Body of pancreas (tissue), 4 donors: ENCODE measurements around the gene UBR3. TPM values are rescaled to one million over a fixed set of nuclear protein-coding genes. Genes with fewer than 3 reads are reported as not detected.

Experiments used
- ATAC-seq: fragments of 150-250 bp; one replicate; pipeline ENCODE4 v1.9.1; 2016
- DNase-seq, 4 donors: peaks; one replicate each; pipeline ENCODE4 v3.0.0-alpha.2; 2019
- H3K27ac ChIP-seq, 4 donors: fragments of 200-600 bp; sonication (generic); 1 replicate in 3 of 4; 2 replicates in 1 of 4; pipeline versions ENCODE4 v1.5.1 to v1.6.1; 2016 to 2019; ENCODE audit warnings: mild to moderate bottlenecking in 1 of 4, mixed read lengths in 1 of 4, moderate library complexity in 1 of 4
- H3K27me3 ChIP-seq, 2 donors: fragments of 200-600 bp; sonication (generic); one replicate each; pipeline ENCODE4 v1.6.0; 2016; ENCODE audit warnings: mild to moderate bottlenecking in 1 of 2
- H3K36me3 ChIP-seq, 2 donors: fragments of 200-600 bp; sonication (generic); replicated peaks in 1 of 2; 2 replicates each; pipeline ENCODE4 v1.5.1; 2016; ENCODE audit warnings: low read depth in 2 of 2; ENCODE audit not compliant: insufficient read depth in 1 of 2
- H3K4me1 ChIP-seq: fragments of 200-600 bp; sonication (generic); one replicate; pipeline ENCODE4 v1.6.0; 2016
- H3K4me3 ChIP-seq, 2 donors: fragments of 200-600 bp; sonication (generic); 1 replicate in 1 of 2; 2 replicates in 1 of 2; pipeline ENCODE4 v1.5.1; 2016 to 2019
- H3K9me3 ChIP-seq, 3 donors: fragments of 200-600 bp; sonication (generic); 1 replicate in 2 of 3; 2 replicates in 1 of 3; pipeline ENCODE4 v1.5.1; 2016
- CTCF ChIP-seq, 7 experiments: fragments of 450-650 bp in 4 of 7; fragments of 200-600 bp in 3 of 7; sonication (generic) in 3 of 7; IDR thresholded peaks; one replicate each; pipeline ENCODE4 v1.5.1; 2016 to 2019; ENCODE audit warnings: antibody characterized with exemption in 7 of 7
- POLR2A ChIP-seq, 3 donors: fragments of 450-650 bp; IDR thresholded peaks; one replicate each; pipeline ENCODE4 v1.6.1; 2016; ENCODE audit warnings: antibody characterized with exemption in 3 of 3, mild to moderate bottlenecking in 2 of 3
- WGBS, 2 donors: methylation state at CpG; one replicate each; pipeline ENCODE4 v1.1.5; 2017; 5-methylcytosine and 5-hydroxymethylcytosine counted together
- intact Hi-C: fragments of 100-400 bp; cut with DNase I; formaldehyde crosslinking; loops from one replicate; pipeline ENCODE4 v1.15.1; 2023
- total RNA-seq, 2 donors: library from RNA; depleted of rRNA; stranded (reverse); fragments of >200 nt; gene quantifications; one replicate each; pipeline ENCODE4 v1.1.0, GENCODE V29; 2016

The UBR3 gene
- total RNA-seq, 2 donors from 2014 or later, result 30.1 to 52.1 TPM

DNA sequence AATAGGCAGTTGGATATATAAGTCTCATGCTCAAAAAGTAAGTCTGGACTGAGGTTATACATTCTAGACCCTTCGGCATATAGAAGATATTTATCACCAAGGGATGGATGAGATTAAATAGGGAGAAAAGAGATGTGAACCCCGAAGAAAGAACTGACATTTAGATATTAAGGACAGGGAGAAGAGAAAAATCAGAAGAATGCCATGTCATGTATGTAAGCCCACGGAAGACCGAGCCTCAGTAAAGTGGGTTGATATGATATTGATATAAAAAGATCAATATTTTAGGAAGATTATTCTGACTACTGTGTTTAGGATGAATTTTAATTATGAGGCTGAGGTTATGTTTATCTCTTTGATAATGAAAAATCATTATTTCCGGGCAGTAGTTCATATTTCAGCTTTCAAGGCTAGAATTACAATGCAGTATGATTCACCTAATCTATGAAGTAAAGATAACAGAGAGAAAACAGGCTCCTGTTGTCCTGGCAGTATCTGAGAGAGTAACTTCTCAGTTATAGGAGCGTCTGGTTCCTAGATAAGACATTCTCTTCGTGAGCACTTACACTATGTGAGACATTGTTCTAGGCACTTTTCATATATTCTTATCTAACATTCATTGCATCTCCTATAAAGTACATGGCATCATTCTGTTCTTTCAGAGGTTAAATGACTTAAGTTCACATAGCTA lies 83.0 kb downstream of the UBR3 start:
- no peaks in the 10 kb centered on the region for H3K27me3 ChIP-seq
- TF ChIP-seq POLR2A (IDR thresholded peaks at IDR 0.05) (no peak), CTCF (IDR thresholded peaks at IDR 0.05) (no peak)
- ATAC-seq, result no peak
- H3K4me1 ChIP-seq, result peaks cover 17% of the 10 kb centered on the region
- WGBS, 2 donors, result 38 to 41% methylated on average over 7 of the region's 7 CpGs
- H3K4me3 ChIP-seq, result no peak overlapping the region
- no peak overlapping the region for H3K27ac ChIP-seq
- H3K36me3 ChIP-seq, result no peaks in the 10 kb centered on the region
- no peaks in the 10 kb centered on the region for H3K9me3 ChIP-seq
- intact Hi-C loops, result no loop called here
- DNase-seq, result no peak

- Histone ChIP-seq H3K9me3 (no peaks in the 10 kb centered on the region), H3K4me3 (no peak overlapping the region), H3K27ac (no peak overlapping the region), H3K36me3 (no peaks in the 10 kb centered on the region), H3K4me1 (peaks cover 17% of the 10 kb centered on the region), H3K27me3 (no peaks in the 10 kb centered on the region)
- TF ChIP-seq CTCF (IDR thresholded peaks at IDR 0.05), result no peak
- TF ChIP-seq POLR2A (IDR thresholded peaks at IDR 0.05), result no peak
- intact Hi-C loops, result no loop called here
- ATAC-seq (no peak), DNase-seq (no peak)
- WGBS, 2 donors, result 76 to 78% methylated on average over 1 of the region's 1 CpG
Observed at GRCh38 chr2:169911119-169911518, 83.9 kb downstream of the UBR3 start.

DNA sequence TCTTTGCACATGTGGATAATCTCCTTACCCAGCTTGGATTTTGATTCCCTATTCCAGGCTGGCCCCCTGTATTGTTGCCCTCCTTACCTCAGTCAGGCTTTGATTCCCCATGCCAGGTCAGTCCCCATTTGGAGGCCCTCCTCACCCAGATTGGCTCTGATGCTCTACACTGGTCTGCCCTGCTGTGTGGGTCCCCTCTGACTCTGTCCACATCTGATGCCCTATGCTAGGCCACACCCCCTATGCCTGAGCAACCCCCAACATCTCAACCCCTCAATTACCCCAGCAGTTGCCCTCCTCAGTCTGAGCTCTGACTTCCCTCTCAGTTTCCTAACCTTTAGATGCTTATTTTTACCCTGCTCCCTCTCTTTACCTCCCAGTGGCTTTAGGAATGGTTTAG lies 89.4 kb downstream of the UBR3 start:
- no peak overlapping the region for H3K27ac ChIP-seq
- H3K36me3 ChIP-seq, result no peaks in the 10 kb centered on the region
- no peak overlapping the region for H3K4me3 ChIP-seq
- DNase-seq (no peak), ATAC-seq (no peak)
- TF ChIP-seq POLR2A (IDR thresholded peaks at IDR 0.05) (no peak), CTCF (IDR thresholded peaks at IDR 0.05) (no peak)
- H3K4me1 ChIP-seq, result no peaks in the 10 kb centered on the region
- no peaks in the 10 kb centered on the region for H3K27me3 ChIP-seq
- intact Hi-C loops, result no loop called here
- no peaks in the 10 kb centered on the region for H3K9me3 ChIP-seq

- intact Hi-C loops, result loop anchor here (10.0 kb wide), 1 partner anchor 99 kb away; the partner anchor contains the start of genes METTL5 and UBR3
- H3K27ac ChIP-seq, result no peak overlapping the region
- no peak for DNase-seq
- ATAC-seq, result no peak
- H3K4me3 ChIP-seq, result no peak overlapping the region
- H3K4me1 ChIP-seq, result no peaks in the 10 kb centered on the region
- no peaks in the 10 kb centered on the region for H3K9me3 ChIP-seq
- H3K27me3 ChIP-seq, result no peaks in the 10 kb centered on the region
- TF ChIP-seq CTCF (IDR thresholded peaks at IDR 0.05) (no peak), POLR2A (IDR thresholded peaks at IDR 0.05) (no peak)
- H3K36me3 ChIP-seq, result no peaks in the 10 kb centered on the region
Observed at GRCh38 chr2:169923977-169924376, 96.7 kb downstream of the UBR3 start.

- 77 to 95% methylated on average over 2 of the region's 2 CpGs for WGBS, 2 donors
Observed at GRCh38 chr2:169925968-169926367, 98.7 kb downstream of the UBR3 start.

More at GRCh38 chr2:169925968-169926367, 98.7 kb downstream of the UBR3 start:
- no peaks in the 10 kb centered on the region for H3K36me3 ChIP-seq
- no peak overlapping the region for H3K4me3 ChIP-seq
- DNase-seq (no peak), ATAC-seq (no peak)
- no peaks in the 10 kb centered on the region for H3K4me1 ChIP-seq
- no peaks in the 10 kb centered on the region for H3K27me3 ChIP-seq
- intact Hi-C loops, result loop anchor here (10.0 kb wide), 1 partner anchor 101 kb away; the partner anchor contains the start of genes METTL5 and UBR3
- H3K9me3 ChIP-seq, result no peaks in the 10 kb centered on the region
- no peak for TF ChIP-seq CTCF (IDR thresholded peaks at IDR 0.05)
- TF ChIP-seq POLR2A (IDR thresholded peaks at IDR 0.05), result no peak
- H3K27ac ChIP-seq, result no peak overlapping the region
